GM12891 (cell line): ENCODE measurements around the gene MS4A10.
A peak's percentile ranks its signal among the peaks of the same experiment; 100 is the strongest.

Source experiments
- DNase-seq: peaks from one replicate; pipeline ENCODE4 v3.0.0; 2011; ENCODE audit warnings: low spot score; ENCODE audit not compliant: insufficient read length
- FAIRE-seq: peaks from 2 replicates; lab custom pipeline; 2011; peaks lifted over from hg19 to GRCh38; lab: Jason Lieb, UNC
- PAX5 ChIP-seq: IDR thresholded peaks from 2 replicates; pipeline ENCODE4 v1.6.1; 2011; ENCODE audit warnings: low read length, moderate library complexity, mild to moderate bottlenecking; ENCODE audit not compliant: insufficient read depth, severe bottlenecking
- POLR2A ChIP-seq: IDR thresholded peaks from 2 replicates; pipeline ENCODE4 v1.6.1; 2011; ENCODE audit warnings: low read depth, low read length, control low read depth
- POLR2AphosphoS5 ChIP-seq: IDR thresholded peaks from 2 replicates; pipeline ENCODE4 v1.6.1; 2011; ENCODE audit warnings: low read depth, low read length, control low read depth
- POU2F2 ChIP-seq: IDR thresholded peaks from 2 replicates; pipeline ENCODE4 v1.6.1; 2011; ENCODE audit warnings: low read depth, mild to moderate bottlenecking, control low read depth, low read length, moderate library complexity
- SPI1 ChIP-seq: IDR thresholded peaks from 2 replicates; pipeline ENCODE4 v1.6.1; 2011; ENCODE audit warnings: low read depth, low read length, control low read depth
- TAF1 ChIP-seq: IDR thresholded peaks from 2 replicates; pipeline ENCODE4 v1.6.1; 2011; ENCODE audit warnings: low read depth, low read length, control low read depth

The MS4A10 gene

GRCh38 chr11:60803273-60803936, 18.3 kb downstream of the MS4A10 start:
- DNase-seq (no peak), FAIRE-seq (no peak)
- TF ChIP-seq POLR2AphosphoS5 (no peak), POU2F2 (no peak), PAX5 (no peak), SPI1 (no peak), TAF1 (no peak), POLR2A (no peak)

- TF ChIP-seq POLR2AphosphoS5 (no peak), PAX5 (no peak), POU2F2 (no peak), POLR2A (no peak), TAF1 (no peak), SPI1 (no peak)
- FAIRE-seq (no peak), DNase-seq (no peak)
These were observed 24.1 kb downstream of the MS4A10 start for GRCh38 chr11:60809249-60809648.

GRCh38 chr11:60809691-60810090, 24.6 kb downstream of the MS4A10 start:
- FAIRE-seq (no peak), DNase-seq (no peak)
- no peak for TF ChIP-seq POU2F2
- TF ChIP-seq POLR2A, result no peak
- TF ChIP-seq POLR2AphosphoS5, result no peak
- TF ChIP-seq PAX5, result no peak
- TF ChIP-seq TAF1, result no peak
- no peak for TF ChIP-seq SPI1

- DNase-seq, result no peak
- FAIRE-seq, result no peak
- TF ChIP-seq POLR2AphosphoS5 (no peak), SPI1 (no peak), POU2F2 (no peak), PAX5 (no peak)
These were observed 25.0 kb downstream of the MS4A10 start for GRCh38 chr11:60810151-60810550.

GRCh38 chr11:60810569-60810968, 25.4 kb downstream of the MS4A10 start:
- DNase-seq, result no peak
- TF ChIP-seq PAX5 (no peak), POLR2A (no peak), POLR2AphosphoS5 (no peak), POU2F2 (no peak), TAF1 (no peak), SPI1 (no peak)
- no peak for FAIRE-seq

GRCh38 chr11:60813324-60813723, 28.2 kb downstream of the MS4A10 start:
- peak; percentile 26 for FAIRE-seq
- TF ChIP-seq PAX5 (no peak), SPI1 (0 out of 2 replicates have a peak, but pooled peaks have one; percentile 36)
- no peak for DNase-seq

GRCh38 chr11:60814112-60814511, 29.0 kb downstream of the MS4A10 start:
- FAIRE-seq (no peak), DNase-seq (no peak)
- TF ChIP-seq POLR2A (no peak), PAX5 (no peak), POLR2AphosphoS5 (no peak), TAF1 (no peak), POU2F2 (no peak), SPI1 (no peak)

- FAIRE-seq (no peak), DNase-seq (no peak)
- TF ChIP-seq SPI1 (no peak), PAX5 (no peak), POLR2A (no peak), TAF1 (no peak), POU2F2 (no peak), POLR2AphosphoS5 (no peak)
These were observed 31.5 kb downstream of the MS4A10 start for GRCh38 chr11:60816590-60817157.

GRCh38 chr11:60818057-60818456, 32.9 kb downstream of the MS4A10 start:
- FAIRE-seq, result no peak
- TF ChIP-seq POLR2AphosphoS5 (no peak), TAF1 (no peak), PAX5 (no peak), SPI1 (no peak), POU2F2 (no peak), POLR2A (no peak)

More at GRCh38 chr11:60818057-60818456, 32.9 kb downstream of the MS4A10 start:
- no peak for DNase-seq
